ENCODE measurements around the gene LRP5. TPM values are rescaled to one million over a fixed set of nuclear protein-coding genes. Genes with fewer than 3 reads are reported as not detected.

Gene LRP5
- total RNA-seq, 2 donors from 2014 or later: 43.3 to 63.6 TPM

- TF ChIP-seq CTCF (IDR thresholded peaks at IDR 0.05) (no peak), POLR2A (IDR thresholded peaks at IDR 0.05) (no peak)
- Histone ChIP-seq H3K36me3 (replicated peaks in 1 of 2; ENCODE audit: insufficient read depth in 1 of 2, low read depth in 2 of 2) (no peaks in the 10 kb centered on the region), H3K9me3 (no peaks in the 10 kb centered on the region), H3K4me3 (no peak overlapping the region), H3K4me1 (peaks cover 73% of the 10 kb centered on the region), H3K27me3 (no peaks in the 10 kb centered on the region), H3K27ac (peak overlapping the region in 2 of 4 donors; percentile 6 to 13)
- no peak for DNase-seq
- intact Hi-C loops (cut with DNase I): no loop called here
- WGBS, 2 donors: 45 to 86% methylated on average over 1 of the region's 1 CpG
- ATAC-seq: no peak
These were observed 157.3 kb downstream of the LRP5 start for GRCh38 chr11:68469642-68470041.

- WGBS, 2 donors: 84 to 90% methylated on average over 4 of the region's 4 CpGs
- Histone ChIP-seq H3K4me1 (peaks cover 66% of the 10 kb centered on the region), H3K27ac (no peak overlapping the region), H3K9me3 (no peaks in the 10 kb centered on the region), H3K27me3 (no peaks in the 10 kb centered on the region), H3K36me3 (replicated peaks in 1 of 2; ENCODE audit: insufficient read depth in 1 of 2, low read depth in 2 of 2) (no peaks in the 10 kb centered on the region), H3K4me3 (no peak overlapping the region)
- intact Hi-C loops (cut with DNase I): no loop called here
- DNase-seq: no peak
- ATAC-seq: no peak
- no peak for TF ChIP-seq CTCF (IDR thresholded peaks at IDR 0.05)
- TF ChIP-seq POLR2A (IDR thresholded peaks at IDR 0.05): no peak
These were observed 158.0 kb downstream of the LRP5 start for GRCh38 chr11:68470304-68470811.

GRCh38 chr11:68471360-68472340, 159.3 kb downstream of the LRP5 start:
- ATAC-seq (no peak), DNase-seq (peak in 1 of 4 donors; percentile 37)
- intact Hi-C loops (cut with DNase I): no loop called here
- Histone ChIP-seq H3K9me3 (no peaks in the 10 kb centered on the region), H3K27me3 (no peaks in the 10 kb centered on the region), H3K4me1 (peaks cover 57% of the 10 kb centered on the region), H3K27ac (no peak overlapping the region), H3K4me3 (no peak overlapping the region), H3K36me3 (replicated peaks in 1 of 2; ENCODE audit: insufficient read depth in 1 of 2, low read depth in 2 of 2) (no peaks in the 10 kb centered on the region)
- 76 to 81% methylated on average over 17 of the region's 17 CpGs for WGBS, 2 donors
- no peak for TF ChIP-seq CTCF (IDR thresholded peaks at IDR 0.05)
- no peak for TF ChIP-seq POLR2A (IDR thresholded peaks at IDR 0.05)

- no peaks in the 10 kb centered on the region for H3K9me3 ChIP-seq
- no peak overlapping the region for H3K4me3 ChIP-seq
- no peaks in the 10 kb centered on the region for H3K36me3 ChIP-seq (replicated peaks in 1 of 2; ENCODE audit: insufficient read depth in 1 of 2, low read depth in 2 of 2)
- DNase-seq (no peak), ATAC-seq (no peak)
- TF ChIP-seq POLR2A (IDR thresholded peaks at IDR 0.05): no peak
- TF ChIP-seq CTCF (IDR thresholded peaks at IDR 0.05): no peak
- peaks cover 56% of the 10 kb centered on the region for H3K4me1 ChIP-seq
- H3K27ac ChIP-seq: no peak overlapping the region
- intact Hi-C loops (cut with DNase I): no loop called here
- 83 to 88% methylated on average over 2 of the region's 2 CpGs for WGBS, 2 donors
- H3K27me3 ChIP-seq: no peaks in the 10 kb centered on the region
These were observed 160.4 kb downstream of the LRP5 start for GRCh38 chr11:68472778-68473177.
